Panc1 (cell line): ENCODE measurements around the gene NKG7. TPM values are rescaled to one million over a fixed set of nuclear protein-coding genes. Genes with fewer than 3 reads are reported as not detected.

Experiments
- ATAC-seq: fragments of 200-7000 bp; cut with Tn5 transposase; 2 replicates; pipeline ENCODE4 v1.9.1; 2020; ENCODE audit warnings: mild to moderate bottlenecking, moderate library complexity
- BruUV-seq: library from RNA; stranded (reverse); fragments of 400-500 nt; replicated peaks from 2 replicates; lab custom pipeline; 2021; lab: Mats Ljungman, UMichigan
- CTCF ChIA-PET: fragments of 300-600 bp; sonication (Branson Sonifier 250); formaldehyde crosslinking; loops from one replicate; lab custom pipeline; 2022; ENCODE audit warnings: antibody characterized with exemption; lab: Charles Lee
- POLR2A ChIA-PET: fragments of 300-600 bp; sonication (Branson Sonifier 250); formaldehyde crosslinking; loops from one replicate; lab custom pipeline; 2022; ENCODE audit warnings: antibody characterized with exemption; lab: Charles Lee
- DNase-seq: peaks from one replicate; pipeline ENCODE4 v3.0.0-alpha.2; 2010; ENCODE audit warnings: low read depth, low spot score
- H3K27ac ChIP-seq: 2 replicates; pipeline ENCODE4 v1.5.1; 2011; ENCODE audit warnings: mild to moderate bottlenecking, low read length, inconsistent platforms
- H3K27me3 ChIP-seq: fragments of 200-500 bp; sonication (Bioruptor generic); 2 replicates; pipeline ENCODE4 v1.6.0; 2014; ENCODE audit warnings: low read length, inconsistent platforms; ENCODE audit not compliant: control insufficient read depth, insufficient read depth
- H3K36me3 ChIP-seq: fragments of 200-500 bp; sonication (Bioruptor generic); 2 replicates; pipeline ENCODE4 v1.5.1; 2014; ENCODE audit warnings: inconsistent platforms, mild to moderate bottlenecking, low read length, moderate library complexity; ENCODE audit not compliant: control insufficient read depth, insufficient read depth
- H3K4me1 ChIP-seq: 2 replicates; pipeline ENCODE4 v1.5.1; 2011; ENCODE audit warnings: inconsistent platforms, mild to moderate bottlenecking, low read length, moderate library complexity; ENCODE audit not compliant: control insufficient read depth, insufficient read depth
- H3K4me3 ChIP-seq, 2 experiments: 2 replicates each; pipeline ENCODE4 v1.5.1; 2011 to 2012; ENCODE audit warnings: low read depth in 2 of 2, low read length in 2 of 2, mild to moderate bottlenecking in 2 of 2, inconsistent platforms in 1 of 2, moderate library complexity in 1 of 2
- H3K9me3 ChIP-seq: fragments of 200-500 bp; sonication (Bioruptor generic); 2 replicates; pipeline ENCODE4 v1.5.1; 2014; ENCODE audit warnings: low read depth, mild to moderate bottlenecking, inconsistent platforms, low read length, moderate library complexity; ENCODE audit not compliant: control insufficient read depth, insufficient read depth
- CTCF ChIP-seq: fragments of 450-650 bp; IDR thresholded peaks from 2 replicates; pipeline ENCODE4 v1.5.1; 2017; ENCODE audit warnings: mild to moderate bottlenecking
- POLR2AphosphoS5 ChIP-seq: IDR thresholded peaks from 2 replicates; pipeline ENCODE4 v1.6.1; 2012; ENCODE audit warnings: mild to moderate bottlenecking, low read depth, low read length, moderate library complexity
- REST ChIP-seq, 2 experiments: IDR thresholded peaks; 2 replicates each; pipeline ENCODE4 v1.6.1; 2011 to 2012; ENCODE audit warnings: low read depth in 2 of 2, control low read depth in 1 of 2, low read length in 1 of 2, mild to moderate bottlenecking in 1 of 2, moderate library complexity in 1 of 2; ENCODE audit not compliant: insufficient read depth in 1 of 2
- SIN3A ChIP-seq: IDR thresholded peaks from 2 replicates; pipeline ENCODE4 v1.6.1; 2012; ENCODE audit warnings: low read depth, mild to moderate bottlenecking, low read length, moderate library complexity, borderline replicate concordance; ENCODE audit not compliant: insufficient read depth
- TCF7L2 ChIP-seq: IDR thresholded peaks from 2 replicates; pipeline ENCODE4 v1.6.1; 2011; ENCODE audit warnings: mild to moderate bottlenecking, low read depth, low read length, inconsistent platforms
- in situ Hi-C: cut with HindIII; loops from 2 replicates; pipeline ENCODE4 v1.10.0; 2016; ENCODE audit warnings: low sequenced_read_pairs, low pct_unique_long_range_greater_than_20kb
- intact Hi-C: fragments of 100-400 bp; cut with micrococcal nuclease; formaldehyde crosslinking; loops from one replicate; pipeline ENCODE4 v1.10.0; 2022; ENCODE audit not compliant: unreplicated experiment
- total RNA-seq: library from RNA; stranded (reverse); gene quantifications from one replicate; pipeline ENCODE4 v1.2.1, GENCODE V29; 2021; ENCODE audit not compliant: unreplicated experiment

NKG7 gene
- total RNA-seq, 1 experiment from 2014 or later: 0.23 TPM

- TF ChIP-seq TCF7L2 (no peak), SIN3A (no peak), CTCF (no peak), POLR2AphosphoS5 (no peak), REST (IDR thresholded peaks at IDR 0.05; ENCODE audit: insufficient read depth in 1 of 2, low read depth in 2 of 2, low read length in 1 of 2) (no peak)
These were observed 35.2 kb downstream of the NKG7 start for GRCh38 chr19:51337141-51337860.

DNA sequence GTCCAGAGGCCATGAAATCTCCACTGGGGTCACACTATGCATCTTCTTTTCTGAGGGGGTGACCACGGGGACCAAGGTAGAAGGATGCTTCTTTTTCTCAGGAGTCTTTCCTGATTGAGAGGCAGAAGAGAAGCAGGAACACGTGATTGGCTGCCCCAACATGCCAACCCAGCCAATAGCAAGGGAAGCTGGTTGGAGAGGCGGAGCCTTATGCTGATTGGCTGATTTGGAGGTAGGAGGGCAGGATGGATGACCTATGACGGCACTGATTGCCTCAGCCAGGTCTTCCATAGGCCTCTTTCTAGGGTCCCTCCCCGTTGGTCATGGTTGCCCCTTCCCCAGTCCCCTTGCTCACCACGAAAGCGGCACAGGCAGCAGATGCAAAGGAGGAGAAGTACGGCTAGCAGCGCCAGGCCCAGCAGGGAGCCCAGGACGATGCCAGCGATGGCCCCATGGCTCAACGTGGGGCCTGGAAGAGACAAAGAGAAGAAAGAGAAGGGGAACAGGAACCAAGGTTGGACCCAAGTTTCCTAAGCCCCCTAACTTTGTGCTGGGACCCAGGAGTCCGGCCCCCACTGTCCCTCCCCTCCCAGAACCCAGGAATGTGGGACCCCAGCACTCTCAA, 38.5 kb downstream of the NKG7 start:
- H3K4me3 ChIP-seq: no peak overlapping the region
- ChIA-PET CTCF (no interaction called here), POLR2A (no interaction called here)
- ATAC-seq (no peak), DNase-seq (no peak)
- H3K4me1 ChIP-seq: no peaks in the 10 kb centered on the region
- intact Hi-C loops (loop anchor here (10.0 kb wide), 1 partner anchor 321 kb away; no protein-coding TSS in a partner anchor), in situ Hi-C loops (no loop called here)
- no peaks in the 10 kb centered on the region for H3K36me3 ChIP-seq
- no peak overlapping the region for H3K27ac ChIP-seq
- TF ChIP-seq CTCF: no peak
- TF ChIP-seq REST (IDR thresholded peaks at IDR 0.05; ENCODE audit: insufficient read depth in 1 of 2, low read depth in 2 of 2, low read length in 1 of 2): no peak
- TF ChIP-seq SIN3A: no peak
- no peak for TF ChIP-seq POLR2AphosphoS5
- TF ChIP-seq TCF7L2: no peak
- H3K27me3 ChIP-seq: no peaks in the 10 kb centered on the region
- no TSS peak for BruUV-seq
- H3K9me3 ChIP-seq: no peaks in the 10 kb centered on the region

More at GRCh38 chr19:51337141-51337860, 35.2 kb downstream of the NKG7 start:
- no peak overlapping the region for H3K27ac ChIP-seq
- no peaks in the 10 kb centered on the region for H3K36me3 ChIP-seq
- H3K4me1 ChIP-seq: no peaks in the 10 kb centered on the region
- DNase-seq (no peak), ATAC-seq (no peak)
- H3K4me3 ChIP-seq: no peak overlapping the region
- ChIA-PET CTCF (no interaction called here), POLR2A (no interaction called here)
- BruUV-seq: no TSS peak
- no peaks in the 10 kb centered on the region for H3K27me3 ChIP-seq
- intact Hi-C loops: loop anchor here (5.0 to 10.0 kb wide), 2 partner anchors 70 to 318 kb away; no protein-coding TSS in a partner anchor
- in situ Hi-C loops: no loop called here
- no peaks in the 10 kb centered on the region for H3K9me3 ChIP-seq
